Occipital lobe (tissue), 2 donors: ENCODE data around the gene SFTPA2. TPM values are rescaled to one million over a fixed set of nuclear protein-coding genes. Genes with fewer than 3 reads are reported as not detected.
"Not testable (repeated sequence)": the region's sequence is repeated elsewhere in the genome, so short reads cannot be mapped to it uniquely, and the experiment has no call there.

Experiments
- DNase-seq: peaks from one replicate; lab custom pipeline; 2025; lab: John Stamatoyannopoulos, UW
- total RNA-seq: library from RNA; depleted of rRNA; stranded (reverse); fragments of >200 nt; gene quantifications from one replicate; pipeline ENCODE4 v1.2.3, GENCODE V29; 2014

Gene SFTPA2
- total RNA-seq, 1 donor from 2014 or later, result not detected

GRCh38 chr10:79559726-79560125 lies 481 bp downstream of the SFTPA2 start:
- no peak for DNase-seq

- not testable (repeated sequence) for DNase-seq
These were observed 3.2 kb downstream of the SFTPA2 start for GRCh38 chr10:79556961-79557360.

DNA sequence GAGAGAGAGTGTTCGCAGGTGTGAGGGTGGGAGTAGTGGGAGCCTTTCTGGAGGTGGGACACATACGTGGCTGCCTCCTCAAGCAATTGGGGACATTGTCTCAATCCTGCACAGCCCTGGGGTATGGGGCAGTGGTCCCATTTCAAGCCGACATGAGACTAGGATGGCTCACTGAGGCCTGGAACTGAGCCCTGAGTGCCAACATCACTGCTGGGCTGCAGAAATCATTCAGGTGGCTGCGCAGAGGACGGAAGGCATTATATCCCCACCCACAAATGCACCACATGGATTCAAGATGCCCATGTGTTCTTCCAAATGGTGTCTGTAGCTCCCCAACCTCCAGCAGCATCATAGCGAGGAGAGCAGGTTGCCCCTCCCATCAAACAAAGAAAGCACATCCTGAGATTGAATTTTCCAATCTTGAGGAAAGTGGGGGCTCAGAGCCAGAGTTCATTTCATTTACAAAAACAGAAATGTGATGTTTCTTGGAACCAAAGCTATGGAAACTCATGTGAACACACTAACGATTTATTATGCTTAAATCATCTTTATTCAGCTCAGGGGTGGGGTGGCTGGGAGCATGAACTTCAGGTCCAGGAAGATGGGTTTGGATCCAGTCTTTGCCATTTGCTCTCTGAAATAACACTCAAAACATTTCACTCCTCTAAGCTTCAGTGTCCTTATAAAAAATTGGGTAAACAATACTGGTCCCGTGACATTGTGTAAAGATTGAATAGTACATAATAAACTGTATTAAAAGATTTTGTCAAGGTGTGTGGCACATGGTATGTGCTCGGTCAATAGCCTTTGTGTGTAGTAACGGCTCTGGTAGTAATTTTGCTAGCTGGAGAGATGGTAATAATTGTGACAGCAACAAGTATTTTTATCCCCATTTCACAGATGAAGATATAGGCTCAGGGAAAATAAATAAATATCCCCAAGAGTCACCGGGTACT lies 4.6 kb downstream of the SFTPA2 start:
- no peak for DNase-seq

DNA sequence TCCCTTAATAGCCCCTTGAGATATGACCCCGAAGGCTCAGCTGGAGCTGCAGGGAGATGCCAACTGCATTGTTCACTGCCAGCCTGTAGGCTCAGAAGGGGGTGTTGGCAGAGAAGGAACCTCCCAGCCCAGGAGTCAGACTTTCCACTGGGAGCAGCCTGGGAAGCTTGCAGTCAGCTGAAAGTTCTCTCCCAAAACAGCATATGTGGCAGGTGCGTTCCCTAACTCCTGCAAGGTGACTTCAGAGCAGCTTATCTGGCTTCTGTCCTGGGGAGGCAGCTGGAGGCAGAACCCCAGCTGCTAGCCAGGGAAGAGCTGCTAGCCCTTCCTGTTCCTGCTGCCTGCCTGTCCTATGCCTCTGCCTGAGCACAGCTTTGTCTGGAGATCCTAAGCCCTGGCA lies 8.1 kb downstream of the SFTPA2 start:
- DNase-seq, result no peak

- no peak for DNase-seq
These were observed 12.2 kb downstream of the SFTPA2 start for GRCh38 chr10:79547973-79548372.

GRCh38 chr10:79547128-79547527 lies 13.1 kb downstream of the SFTPA2 start:
- DNase-seq, result not testable (repeated sequence)

- not testable (repeated sequence) for DNase-seq
These were observed 15.1 kb downstream of the SFTPA2 start for GRCh38 chr10:79544926-79545659.

- DNase-seq, result not testable (repeated sequence)
These were observed 15.8 kb downstream of the SFTPA2 start for GRCh38 chr10:79544408-79544807.

- DNase-seq, result no peak
These were observed 17.6 kb downstream of the SFTPA2 start for GRCh38 chr10:79542626-79543025.

- not testable (repeated sequence) for DNase-seq
These were observed 19.3 kb downstream of the SFTPA2 start for GRCh38 chr10:79540930-79541329.

DNA sequence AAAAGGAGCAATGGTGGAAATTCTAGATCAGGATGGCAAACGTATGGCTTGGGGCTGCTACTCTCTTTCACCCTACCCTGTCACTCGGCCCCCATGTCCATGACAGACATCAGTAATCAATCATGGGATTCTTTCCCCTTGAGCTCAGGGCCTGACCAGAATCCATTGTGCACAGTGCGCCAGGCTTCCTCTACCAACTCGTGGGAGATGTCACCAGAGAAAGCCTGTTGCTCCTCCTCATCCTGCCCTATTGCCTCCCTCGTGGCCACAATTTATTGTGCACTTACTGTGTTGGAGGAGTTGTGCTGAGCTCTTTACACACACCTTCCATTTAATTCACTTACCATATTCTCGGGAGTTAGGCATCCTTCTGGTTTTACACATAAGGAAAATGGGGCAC lies 21.9 kb downstream of the SFTPA2 start:
- not testable (repeated sequence) for DNase-seq

DNA sequence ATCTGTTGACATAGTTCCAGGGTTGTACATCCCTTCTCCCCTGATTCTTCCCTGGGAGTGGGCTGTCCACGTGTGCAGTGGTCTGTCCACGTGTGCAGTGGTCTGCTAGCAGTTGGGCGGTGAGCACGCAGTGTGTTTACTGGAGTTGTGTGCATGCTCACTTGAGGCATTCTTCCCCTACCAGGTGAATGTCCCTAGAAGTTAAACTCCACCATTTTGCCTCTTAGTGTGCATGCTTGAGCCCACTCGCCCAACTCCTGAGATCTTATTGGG lies 26.4 kb downstream of the SFTPA2 start:
- not testable (repeated sequence) for DNase-seq

- not testable (repeated sequence) for DNase-seq
These were observed 26.9 kb downstream of the SFTPA2 start for GRCh38 chr10:79533142-79533902.

- not testable (repeated sequence) for DNase-seq
These were observed 31.9 kb downstream of the SFTPA2 start for GRCh38 chr10:79528261-79528660.

DNA sequence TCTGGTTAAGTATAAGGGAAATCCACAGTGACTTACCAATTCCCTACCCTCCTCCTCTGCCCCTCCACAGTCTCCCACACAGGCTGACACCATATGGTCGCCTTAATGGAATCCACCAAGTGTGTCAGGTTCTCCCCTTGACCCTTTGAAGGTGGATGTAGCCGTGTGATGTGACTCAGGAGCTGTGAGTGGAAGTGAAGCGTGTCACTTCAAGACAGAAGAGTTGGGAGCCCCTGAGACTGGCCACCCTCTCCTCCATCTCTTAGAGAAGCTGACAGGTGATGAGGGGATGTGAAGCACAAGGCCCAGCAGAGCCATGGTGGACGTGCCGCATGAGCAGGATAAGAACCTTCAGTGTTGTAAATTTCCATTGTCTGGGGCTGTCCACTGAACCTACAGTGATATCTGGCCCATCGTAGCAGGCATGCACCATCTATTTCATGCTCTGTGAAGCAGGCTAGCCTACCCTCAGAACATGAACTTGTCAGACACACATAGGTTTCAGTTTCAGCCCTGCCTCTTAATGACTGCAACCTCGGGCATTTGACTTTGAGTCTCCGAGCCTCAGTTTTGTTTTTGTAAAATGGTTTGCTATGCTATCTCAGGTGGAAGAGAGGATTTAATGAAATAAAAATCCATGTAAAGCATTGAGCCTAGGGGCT lies 35.0 kb downstream of the SFTPA2 start:
- DNase-seq, result not testable (repeated sequence)

GRCh38 chr10:79523157-79523853 lies 36.9 kb downstream of the SFTPA2 start:
- not testable (repeated sequence) for DNase-seq

- DNase-seq, result not testable (repeated sequence)
These were observed 37.7 kb downstream of the SFTPA2 start for GRCh38 chr10:79522464-79522863.

DNA sequence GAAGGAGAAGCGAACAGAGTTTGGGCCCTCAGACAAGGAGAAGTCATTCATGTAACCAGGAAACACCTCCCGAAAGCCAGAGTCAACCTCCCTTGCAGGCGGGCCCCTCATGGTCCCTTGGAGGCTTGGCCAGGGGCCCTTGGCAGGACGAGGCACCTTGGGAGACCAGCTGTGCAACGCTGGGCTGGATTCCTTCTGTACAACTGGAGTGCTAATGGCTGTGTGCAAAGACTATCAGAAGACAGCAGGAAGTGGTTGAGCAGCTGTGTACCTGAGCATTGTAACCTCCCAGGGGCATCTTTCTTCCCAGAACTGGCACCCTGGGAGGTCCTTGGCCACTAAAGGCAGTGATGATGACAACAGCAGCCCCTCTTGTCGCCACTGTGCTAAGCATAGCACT lies 38.5 kb downstream of the SFTPA2 start:
- DNase-seq, result not testable (repeated sequence)

DNA sequence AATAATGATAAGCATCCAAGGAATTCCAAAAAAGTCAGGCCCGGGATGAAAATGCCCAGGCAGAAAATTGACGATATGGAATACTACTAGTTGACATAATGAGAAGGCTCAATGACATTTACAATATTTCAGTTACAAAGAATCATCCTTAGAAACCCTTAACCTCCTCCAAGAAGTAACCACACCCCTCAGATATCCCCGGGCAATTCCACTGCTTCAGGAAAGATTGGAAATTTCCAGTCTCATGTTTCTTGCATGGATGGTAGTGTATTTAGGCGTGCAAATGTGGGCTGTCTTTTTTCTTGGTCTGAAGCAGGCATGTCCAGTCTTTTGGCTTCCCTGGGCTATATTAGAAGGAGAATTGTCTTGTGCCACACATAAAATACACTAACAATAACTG lies 42.6 kb downstream of the SFTPA2 start:
- DNase-seq, result not testable (repeated sequence)

DNA sequence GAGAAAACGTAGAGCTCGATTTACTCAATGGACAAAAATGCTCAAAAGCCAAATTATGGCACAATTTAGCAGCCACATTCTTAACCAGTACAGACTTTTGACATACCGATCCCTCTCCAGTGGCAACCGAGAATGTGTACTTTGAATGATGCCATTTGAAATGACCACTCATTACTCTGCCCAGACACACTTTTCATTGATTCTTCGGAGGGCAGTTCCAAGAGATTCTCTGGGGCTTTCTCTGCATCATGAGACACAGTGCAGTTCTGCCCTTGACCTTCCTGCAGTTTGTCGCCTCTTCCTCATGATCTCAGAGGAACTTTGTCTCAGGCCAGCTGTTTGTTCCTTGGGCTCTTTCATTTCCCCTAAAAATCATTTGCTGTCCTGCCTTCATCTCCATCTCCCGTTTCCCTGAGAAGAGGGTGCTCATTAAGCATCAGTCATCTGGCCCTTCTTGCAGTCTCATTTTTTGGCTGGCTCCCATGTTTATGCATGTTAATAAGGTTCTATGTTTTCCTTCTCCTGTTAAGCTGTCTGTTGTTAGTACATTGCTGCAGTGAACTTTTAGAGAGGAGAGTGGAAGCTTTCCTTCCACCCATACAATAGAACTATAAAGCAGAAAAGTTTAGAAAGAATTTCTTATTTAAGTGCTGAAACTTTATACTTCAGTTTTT lies 43.5 kb downstream of the SFTPA2 start:
- not testable (repeated sequence) for DNase-seq
